Calu3 (cell line): ENCODE measurements around the gene DPYD. TPM values are rescaled to one million over a fixed set of nuclear protein-coding genes. Genes with fewer than 3 reads are reported as not detected.

Experiments
- BruUV-seq: library from RNA; stranded (reverse); fragments of 400-500 nt; replicated peaks from 2 replicates; lab custom pipeline; 2021; lab: Mats Ljungman, UMichigan
- CTCF ChIA-PET: fragments of 300-600 bp; sonication (Branson Sonifier 250); formaldehyde crosslinking; loops from one replicate; lab custom pipeline; 2022; ENCODE audit warnings: antibody characterized with exemption; lab: Charles Lee
- DNase-seq: peaks from one replicate; pipeline ENCODE4 v3.0.0; 2022
- H3K27ac Mint-ChIP-seq: one replicate; pipeline ENCODE4 v1.8.0; 2022; ENCODE audit warnings: mixed read lengths; ENCODE audit not compliant: unreplicated experiment
- H3K27me3 Mint-ChIP-seq: one replicate; pipeline ENCODE4 v1.8.0; 2022; ENCODE audit warnings: mixed read lengths; ENCODE audit not compliant: unreplicated experiment
- H3K36me3 Mint-ChIP-seq: one replicate; pipeline ENCODE4 v1.8.0; 2022; ENCODE audit warnings: mild to moderate bottlenecking, moderate library complexity, mixed read lengths; ENCODE audit not compliant: insufficient read depth, unreplicated experiment
- H3K4me1 Mint-ChIP-seq: one replicate; pipeline ENCODE4 v1.8.0; 2022; ENCODE audit warnings: mild to moderate bottlenecking, low read depth, mixed read lengths; ENCODE audit not compliant: unreplicated experiment
- H3K4me3 Mint-ChIP-seq: one replicate; pipeline ENCODE4 v1.8.0; 2022; ENCODE audit warnings: mild to moderate bottlenecking, low read depth, moderate library complexity, mixed read lengths; ENCODE audit not compliant: unreplicated experiment
- H3K9me3 Mint-ChIP-seq: one replicate; pipeline ENCODE4 v1.8.0; 2022; ENCODE audit warnings: low read depth, mixed read lengths; ENCODE audit not compliant: unreplicated experiment
- intact Hi-C: fragments of 100-400 bp; cut with micrococcal nuclease; formaldehyde crosslinking; loops from one replicate; pipeline ENCODE4 v1.10.0; 2022; ENCODE audit not compliant: unreplicated experiment
- total RNA-seq: library from RNA; stranded (reverse); gene quantifications from 2 replicates; pipeline ENCODE4 v1.2.3, GENCODE V29; 2022
- TF ChIP-seq, protein P1 (sequence below): fragments of 200-600 bp; IDR thresholded peaks from one replicate; pipeline ENCODE4 v1.8.0; 2022; ENCODE audit warnings: antibody characterized with exemption; ENCODE audit not compliant: unreplicated experiment

DPYD gene
- total RNA-seq, 1 experiment from 2014 or later = 15.6 TPM

DNA sequence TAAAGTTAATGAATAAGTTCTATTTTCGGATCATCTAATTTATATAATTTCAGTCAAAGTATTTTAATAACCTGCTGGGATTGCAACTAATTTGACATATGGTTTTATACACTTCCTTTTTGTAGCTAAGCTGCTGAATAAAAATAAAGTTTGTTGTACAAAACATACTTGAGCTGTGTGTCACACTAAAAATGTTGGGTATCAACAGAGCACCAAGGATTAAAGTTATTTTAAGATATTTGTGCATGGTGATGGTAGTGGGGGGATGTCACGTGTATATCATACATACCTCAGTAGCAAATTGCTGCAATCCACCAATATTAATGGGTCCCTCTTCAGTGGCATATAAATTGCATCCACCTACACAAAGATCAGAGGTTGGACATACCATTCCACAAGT is 199.6 kb downstream of the DPYD start:
- TF ChIP-seq, protein P1, sequence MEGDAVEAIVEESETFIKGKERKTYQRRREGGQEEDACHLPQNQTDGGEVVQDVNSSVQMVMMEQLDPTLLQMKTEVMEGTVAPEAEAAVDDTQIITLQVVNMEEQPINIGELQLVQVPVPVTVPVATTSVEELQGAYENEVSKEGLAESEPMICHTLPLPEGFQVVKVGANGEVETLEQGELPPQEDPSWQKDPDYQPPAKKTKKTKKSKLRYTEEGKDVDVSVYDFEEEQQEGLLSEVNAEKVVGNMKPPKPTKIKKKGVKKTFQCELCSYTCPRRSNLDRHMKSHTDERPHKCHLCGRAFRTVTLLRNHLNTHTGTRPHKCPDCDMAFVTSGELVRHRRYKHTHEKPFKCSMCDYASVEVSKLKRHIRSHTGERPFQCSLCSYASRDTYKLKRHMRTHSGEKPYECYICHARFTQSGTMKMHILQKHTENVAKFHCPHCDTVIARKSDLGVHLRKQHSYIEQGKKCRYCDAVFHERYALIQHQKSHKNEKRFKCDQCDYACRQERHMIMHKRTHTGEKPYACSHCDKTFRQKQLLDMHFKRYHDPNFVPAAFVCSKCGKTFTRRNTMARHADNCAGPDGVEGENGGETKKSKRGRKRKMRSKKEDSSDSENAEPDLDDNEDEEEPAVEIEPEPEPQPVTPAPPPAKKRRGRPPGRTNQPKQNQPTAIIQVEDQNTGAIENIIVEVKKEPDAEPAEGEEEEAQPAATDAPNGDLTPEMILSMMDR = no peak
- no peak overlapping the region for H3K27ac Mint-ChIP-seq

DNA sequence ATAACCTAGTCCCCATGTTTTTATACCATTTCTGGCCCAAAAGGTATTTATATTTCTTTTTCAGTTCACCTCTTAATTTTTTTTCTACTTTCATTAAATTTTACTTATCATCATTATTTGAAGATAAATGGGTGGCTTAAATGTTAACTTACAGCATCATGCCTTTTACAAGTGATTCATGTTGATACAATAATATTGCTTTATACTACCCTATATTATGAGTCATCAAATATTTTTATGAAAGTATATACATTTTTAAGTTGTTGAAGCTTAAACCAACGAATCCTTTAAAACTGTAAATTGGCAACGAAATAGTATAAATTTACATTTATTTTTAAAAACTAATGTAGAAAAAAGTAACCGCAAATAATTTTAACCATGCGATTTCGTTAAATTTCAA is 207.9 kb downstream of the DPYD start:
- CTCF ChIA-PET = no interaction called here
- no peak for DNase-seq
- Mint-ChIP-seq H3K4me1 (no peaks in the 10 kb centered on the region), H3K36me3 (no peaks in the 10 kb centered on the region), H3K9me3 (no peaks in the 10 kb centered on the region), H3K27me3 (no peaks in the 10 kb centered on the region), H3K27ac (no peak overlapping the region), H3K4me3 (no peak overlapping the region)
- intact Hi-C loops = no loop called here
- TF ChIP-seq, protein P1 = no peak
- no TSS peak for BruUV-seq

More for the DNA sequence above, 199.6 kb downstream of the DPYD start:
- no peak for DNase-seq
- intact Hi-C loops = no loop called here
- Mint-ChIP-seq H3K4me1 (no peaks in the 10 kb centered on the region), H3K9me3 (peaks cover 5% of the 10 kb centered on the region), H3K36me3 (no peaks in the 10 kb centered on the region), H3K4me3 (no peak overlapping the region), H3K27me3 (no peaks in the 10 kb centered on the region)
- BruUV-seq = no TSS peak
- CTCF ChIA-PET = interaction anchor here (0.6 kb wide), 1 partner anchor 748 kb away, joined by 3 read pairs; no protein-coding TSS in a partner anchor

DNA sequence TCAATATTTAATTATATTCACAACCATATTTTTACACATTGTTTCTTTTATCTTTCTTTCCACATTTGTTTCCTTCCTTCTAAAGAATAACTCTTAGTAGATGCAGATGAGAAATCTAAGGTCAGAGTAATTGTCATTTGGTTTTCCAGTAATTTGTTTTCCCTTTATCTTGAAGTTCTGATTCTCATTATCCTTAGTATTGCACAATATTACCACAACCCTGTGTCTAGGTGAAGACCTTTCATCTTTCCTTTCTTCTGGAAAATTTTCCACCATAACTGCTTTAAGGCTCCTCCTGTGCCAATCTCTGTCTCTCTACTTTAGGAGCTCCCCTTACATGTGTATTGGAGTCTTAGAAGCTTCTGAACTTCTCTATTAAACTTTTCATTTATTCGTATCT is 209.0 kb downstream of the DPYD start:
- CTCF ChIA-PET = no interaction called here
- no peaks in the 10 kb centered on the region for H3K4me1 Mint-ChIP-seq
- no peaks in the 10 kb centered on the region for H3K27me3 Mint-ChIP-seq
- no peaks in the 10 kb centered on the region for H3K36me3 Mint-ChIP-seq
- TF ChIP-seq, protein P1 = no peak
- H3K27ac Mint-ChIP-seq = no peak overlapping the region
- intact Hi-C loops = no loop called here
- DNase-seq = no peak
- no peak overlapping the region for H3K4me3 Mint-ChIP-seq
- H3K9me3 Mint-ChIP-seq = no peaks in the 10 kb centered on the region
- no TSS peak for BruUV-seq

DNA sequence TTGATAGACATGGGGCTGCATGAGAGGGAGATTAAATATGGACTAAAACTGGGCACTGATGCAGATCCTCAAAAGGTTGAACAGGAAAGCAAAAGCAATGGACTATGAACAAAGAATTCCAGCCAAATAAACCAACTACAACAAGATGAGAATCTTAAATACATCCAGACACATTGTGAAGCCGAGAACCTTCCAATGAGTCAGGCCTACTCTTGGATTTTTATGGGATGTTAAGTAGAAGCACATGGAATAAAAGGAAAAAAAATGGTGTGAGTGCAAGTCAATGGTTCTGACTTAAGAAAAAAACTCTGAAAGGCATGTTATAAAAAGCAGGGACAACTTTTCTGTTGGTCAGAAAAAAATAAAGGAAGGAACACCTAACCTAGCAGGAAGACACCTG is 227.2 kb downstream of the DPYD start:
- no TSS peak for BruUV-seq
- H3K27me3 Mint-ChIP-seq = no peaks in the 10 kb centered on the region
- H3K36me3 Mint-ChIP-seq = no peaks in the 10 kb centered on the region
- no peak overlapping the region for H3K27ac Mint-ChIP-seq
- no peak overlapping the region for H3K4me3 Mint-ChIP-seq
- intact Hi-C loops = no loop called here
- CTCF ChIA-PET = no interaction called here
- DNase-seq = no peak
- H3K4me1 Mint-ChIP-seq = no peaks in the 10 kb centered on the region
- TF ChIP-seq, protein P1 = no peak
- no peaks in the 10 kb centered on the region for H3K9me3 Mint-ChIP-seq
